ENCODE results near the gene SLC30A1.

SLC30A1 gene

GRCh38 chr1:211529011-211529410 lies 50.0 kb downstream of the SLC30A1 start:
- CTCF ChIA-PET: interaction anchor here (1.8 to 5.9 kb wide), 3 partner anchors 12 to 206 kb away, joined by 6 to 45 read pairs (median 6); no protein-coding TSS in a partner anchor
- TF ChIP-seq, protein P1, sequence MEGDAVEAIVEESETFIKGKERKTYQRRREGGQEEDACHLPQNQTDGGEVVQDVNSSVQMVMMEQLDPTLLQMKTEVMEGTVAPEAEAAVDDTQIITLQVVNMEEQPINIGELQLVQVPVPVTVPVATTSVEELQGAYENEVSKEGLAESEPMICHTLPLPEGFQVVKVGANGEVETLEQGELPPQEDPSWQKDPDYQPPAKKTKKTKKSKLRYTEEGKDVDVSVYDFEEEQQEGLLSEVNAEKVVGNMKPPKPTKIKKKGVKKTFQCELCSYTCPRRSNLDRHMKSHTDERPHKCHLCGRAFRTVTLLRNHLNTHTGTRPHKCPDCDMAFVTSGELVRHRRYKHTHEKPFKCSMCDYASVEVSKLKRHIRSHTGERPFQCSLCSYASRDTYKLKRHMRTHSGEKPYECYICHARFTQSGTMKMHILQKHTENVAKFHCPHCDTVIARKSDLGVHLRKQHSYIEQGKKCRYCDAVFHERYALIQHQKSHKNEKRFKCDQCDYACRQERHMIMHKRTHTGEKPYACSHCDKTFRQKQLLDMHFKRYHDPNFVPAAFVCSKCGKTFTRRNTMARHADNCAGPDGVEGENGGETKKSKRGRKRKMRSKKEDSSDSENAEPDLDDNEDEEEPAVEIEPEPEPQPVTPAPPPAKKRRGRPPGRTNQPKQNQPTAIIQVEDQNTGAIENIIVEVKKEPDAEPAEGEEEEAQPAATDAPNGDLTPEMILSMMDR (IDR thresholded peaks at IDR 0.05; ENCODE audit: insufficient read depth, low read length, missing control alignments): no peak
- POLR2A ChIA-PET: no interaction called here
- DNase-seq (ENCODE audit: low read depth, low spot score): no peak
- no peak overlapping the region for H3K4me3 ChIP-seq (ENCODE audit: low read depth, low read length)

- DNase-seq (ENCODE audit: low read depth, low spot score): no peak
- H3K4me3 ChIP-seq (ENCODE audit: low read depth, low read length): no peak overlapping the region
- ChIA-PET CTCF (interaction anchor here (0.7 to 2.0 kb wide), 6 partner anchors 12 to 204 kb away, joined by 3 to 25 read pairs (median 3); no protein-coding TSS in a partner anchor), POLR2A (no interaction called here)
- TF ChIP-seq, protein P1 (IDR thresholded peaks at IDR 0.05; ENCODE audit: insufficient read depth, low read length, missing control alignments): no peak
Measured at GRCh38 chr1:211527888-211528287, 51.1 kb downstream of the SLC30A1 start.

DNA sequence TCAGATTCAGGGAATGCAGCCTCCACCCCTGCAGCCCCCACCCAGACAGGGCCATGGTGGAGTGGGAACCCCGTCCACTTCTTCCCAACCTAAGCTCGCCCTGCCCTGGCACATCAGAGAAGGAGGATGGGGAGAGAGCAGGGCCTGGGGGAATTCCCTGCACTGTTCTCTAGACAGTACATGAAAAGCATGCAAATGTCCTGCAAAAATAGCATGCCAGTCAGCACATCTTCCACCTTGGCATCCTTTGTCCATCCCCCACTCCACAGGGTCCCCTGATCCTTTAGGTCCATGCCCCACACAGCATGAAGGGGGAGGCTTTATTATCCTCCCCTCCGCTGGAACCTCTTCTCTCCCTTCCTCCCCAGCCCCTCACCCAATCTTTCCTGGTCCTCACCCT lies 52.0 kb downstream of the SLC30A1 start:
- no peak for DNase-seq (ENCODE audit: low read depth, low spot score)
- ChIA-PET POLR2A (no interaction called here), CTCF (interaction anchor here (1.8 kb wide), 1 partner anchor 12 kb away, joined by 25 read pairs; no protein-coding TSS in a partner anchor)
- TF ChIP-seq, protein P1 (IDR thresholded peaks at IDR 0.05; ENCODE audit: insufficient read depth, low read length, missing control alignments): no peak
- H3K4me3 ChIP-seq (ENCODE audit: low read depth, low read length): no peak overlapping the region

GRCh38 chr1:211526101-211526500 lies 52.9 kb downstream of the SLC30A1 start:
- CTCF ChIA-PET: no interaction called here

GRCh38 chr1:211525101-211525676 lies 53.8 kb downstream of the SLC30A1 start:
- ChIA-PET CTCF (interaction anchor here (0.8 to 3.7 kb wide), 2 partner anchors 11 to 130 kb away, joined by 3 to 41 read pairs; no protein-coding TSS in a partner anchor), POLR2A (no interaction called here)
- no peak for DNase-seq (ENCODE audit: low read depth, low spot score)
- no peak overlapping the region for H3K4me3 ChIP-seq (ENCODE audit: low read depth, low read length)
- TF ChIP-seq, protein P1 (IDR thresholded peaks at IDR 0.05; ENCODE audit: insufficient read depth, low read length, missing control alignments): no peak

More at GRCh38 chr1:211526101-211526500, 52.9 kb downstream of the SLC30A1 start:
- POLR2A ChIA-PET: no interaction called here
- no peak overlapping the region for H3K4me3 ChIP-seq (ENCODE audit: low read depth, low read length)
- DNase-seq (ENCODE audit: low read depth, low spot score): no peak
- TF ChIP-seq, protein P1 (IDR thresholded peaks at IDR 0.05; ENCODE audit: insufficient read depth, low read length, missing control alignments): no peak

GRCh38 chr1:211524521-211524920 lies 54.4 kb downstream of the SLC30A1 start:
- no peak for DNase-seq (ENCODE audit: low read depth, low spot score)
- H3K4me3 ChIP-seq (ENCODE audit: low read depth, low read length): no peak overlapping the region
- CTCF ChIA-PET: interaction anchor here (1.0 to 15.6 kb wide), 3 partner anchors 10 to 128 kb away, joined by 4 to 344 read pairs (median 41); no protein-coding TSS in a partner anchor
- TF ChIP-seq, protein P1 (IDR thresholded peaks at IDR 0.05; ENCODE audit: insufficient read depth, low read length, missing control alignments): no peak
- POLR2A ChIA-PET: no interaction called here
